HTERT RPE-1 (cell line): Measurements from ENCODE around the gene CADPS2.

Experiments used
- in situ Hi-C: fragments of 300-500 bp; cut with MboI; formaldehyde crosslinking; loops from 4 replicates; pipeline ENCODE4 v1.14.3; 2020; ENCODE audit warnings: low sequenced_read_pairs

The CADPS2 gene

DNA sequence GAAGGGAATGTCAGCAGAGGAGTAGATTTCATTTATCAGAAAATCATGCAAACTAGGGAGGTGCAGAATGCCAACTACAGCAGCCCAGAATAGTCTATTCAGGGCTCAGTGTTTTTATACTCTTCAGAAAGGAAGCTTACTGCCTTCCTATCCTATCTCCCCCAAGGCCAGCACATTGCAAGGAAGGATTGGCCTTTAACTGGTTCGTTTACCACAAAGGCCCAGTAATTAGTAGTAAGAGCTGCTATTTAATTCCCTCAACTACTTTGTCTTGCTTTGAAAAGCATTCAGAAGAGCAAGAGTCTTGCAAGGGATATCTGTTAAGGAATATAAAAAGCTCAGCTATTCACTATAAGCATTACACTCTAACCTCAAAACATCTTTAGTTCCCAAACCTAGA is 97.1 kb downstream of the CADPS2 start:
- in situ Hi-C loops: no loop called here

DNA sequence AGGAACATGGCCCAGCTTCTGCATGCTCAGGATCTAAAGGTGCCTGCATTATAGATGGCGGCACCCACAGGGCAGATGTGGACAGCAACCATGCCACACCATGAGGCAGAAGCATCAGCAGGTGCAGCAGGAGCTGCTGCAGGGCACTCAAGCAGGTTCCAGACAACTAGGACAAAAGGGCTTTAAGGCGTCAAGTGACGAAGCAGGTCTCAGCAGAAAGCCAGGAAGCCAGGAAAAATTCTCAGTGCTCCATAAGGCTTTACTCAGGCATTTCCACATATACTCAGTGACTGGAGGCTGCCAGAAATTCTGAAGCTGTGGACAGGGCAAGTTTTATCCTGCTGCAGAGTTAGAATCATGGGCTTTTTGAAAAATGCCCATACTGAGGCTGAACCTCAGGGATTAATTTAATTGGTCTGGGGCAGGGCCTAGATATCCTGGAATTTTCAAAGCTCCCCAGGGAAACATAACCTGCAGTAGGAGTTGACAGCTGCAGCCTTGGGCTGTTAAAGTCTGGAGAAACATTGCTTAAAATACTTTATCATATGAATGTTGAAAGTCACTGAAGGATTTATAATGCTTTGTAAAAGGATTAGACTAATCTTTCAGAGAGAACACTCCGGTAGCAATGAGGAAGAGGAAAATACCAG is 115.4 kb downstream of the CADPS2 start:
- in situ Hi-C loops: no loop called here

DNA sequence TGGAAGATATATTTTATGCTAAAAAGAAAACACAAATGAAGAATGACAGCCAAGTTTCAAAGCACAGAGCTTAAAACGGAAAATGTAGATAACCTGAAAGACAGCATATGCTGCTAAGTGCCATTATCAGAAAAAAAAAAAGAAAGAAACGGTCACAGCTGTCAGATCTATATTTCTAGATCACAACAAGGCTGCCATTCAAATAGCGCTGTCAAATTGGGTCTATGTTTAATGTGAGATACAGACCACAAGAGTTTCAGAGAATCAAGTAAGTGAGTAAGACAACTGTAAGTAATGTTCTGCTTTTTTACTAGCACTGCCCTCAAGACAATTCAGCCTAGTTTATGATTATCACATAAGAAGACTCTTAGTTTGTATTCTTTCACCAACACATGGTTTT is 117.4 kb downstream of the CADPS2 start:
- in situ Hi-C loops: no loop called here

DNA sequence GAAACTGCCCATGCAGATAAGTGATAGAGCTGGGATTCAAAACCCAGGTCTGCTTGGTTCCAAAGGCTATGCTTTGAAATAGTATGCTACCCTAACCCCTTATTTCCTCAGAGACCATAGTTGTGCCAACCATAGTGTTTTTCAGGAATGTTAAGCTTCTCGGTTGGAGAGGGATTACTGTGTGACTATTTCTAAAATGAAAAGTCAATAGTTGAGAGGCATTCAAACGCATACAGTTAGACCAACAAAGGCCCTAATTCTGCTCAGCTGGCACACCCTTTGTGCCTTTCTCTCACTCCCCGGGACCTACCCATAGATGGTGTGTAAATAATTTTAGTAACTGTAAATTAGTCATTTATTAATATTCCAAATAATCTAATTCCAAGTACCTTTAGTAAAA is 118.9 kb downstream of the CADPS2 start:
- in situ Hi-C loops: no loop called here

DNA sequence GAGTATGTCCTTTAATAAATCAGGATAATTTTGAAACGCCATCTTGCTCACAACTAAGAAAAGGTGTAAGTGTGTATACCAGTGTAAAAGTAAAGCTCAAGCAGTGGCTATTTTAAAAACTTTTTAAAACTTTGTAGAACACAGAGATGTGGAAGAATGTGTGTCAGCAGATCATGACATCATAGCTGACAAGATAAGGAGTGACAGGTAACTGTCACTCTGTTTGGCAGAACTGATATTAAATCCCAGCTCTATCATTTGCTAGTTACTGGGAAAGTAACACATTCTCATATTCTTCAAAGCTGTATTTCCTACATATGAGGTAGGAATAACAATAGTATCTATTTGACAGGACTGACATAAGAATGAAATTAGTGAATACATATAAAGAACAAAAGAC is 119.7 kb downstream of the CADPS2 start:
- in situ Hi-C loops: no loop called here

DNA sequence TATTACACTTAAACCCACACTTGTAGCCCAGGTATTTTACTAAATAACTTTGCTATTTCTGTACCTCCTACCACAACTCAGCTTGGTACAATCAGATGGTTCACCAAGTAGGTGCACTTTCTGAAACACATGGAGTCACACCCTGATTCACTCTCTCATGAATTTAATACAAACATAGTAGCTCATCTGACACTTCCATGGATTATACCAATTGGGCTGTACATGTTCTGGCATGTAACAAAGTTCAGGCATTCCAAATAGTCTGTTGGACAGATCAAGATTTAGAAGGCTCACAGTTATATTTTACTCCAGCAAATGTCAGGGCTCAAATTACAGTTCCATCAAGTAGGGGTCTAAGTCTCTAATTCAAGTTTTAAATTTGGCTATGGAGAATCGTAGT is 121.4 kb downstream of the CADPS2 start:
- in situ Hi-C loops: no loop called here

DNA sequence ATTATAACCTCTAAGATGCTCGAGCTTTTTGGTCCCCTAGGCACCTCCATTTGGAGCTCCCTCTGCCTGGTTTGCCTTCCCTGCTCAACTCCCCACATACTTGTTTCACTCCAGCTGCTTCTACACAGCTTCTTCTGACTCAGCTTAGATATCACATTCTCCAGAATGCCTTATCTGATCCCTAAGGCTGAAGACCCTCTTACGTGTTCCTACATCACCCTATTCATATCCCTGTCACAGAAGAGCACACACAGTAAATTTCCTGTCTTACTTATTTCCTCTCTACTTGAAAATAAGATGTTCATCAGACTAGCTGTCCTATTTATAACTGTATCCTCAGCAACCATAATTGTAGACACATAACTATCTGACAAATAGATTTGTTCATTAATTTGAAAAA is 122.2 kb downstream of the CADPS2 start:
- in situ Hi-C loops: no loop called here

DNA sequence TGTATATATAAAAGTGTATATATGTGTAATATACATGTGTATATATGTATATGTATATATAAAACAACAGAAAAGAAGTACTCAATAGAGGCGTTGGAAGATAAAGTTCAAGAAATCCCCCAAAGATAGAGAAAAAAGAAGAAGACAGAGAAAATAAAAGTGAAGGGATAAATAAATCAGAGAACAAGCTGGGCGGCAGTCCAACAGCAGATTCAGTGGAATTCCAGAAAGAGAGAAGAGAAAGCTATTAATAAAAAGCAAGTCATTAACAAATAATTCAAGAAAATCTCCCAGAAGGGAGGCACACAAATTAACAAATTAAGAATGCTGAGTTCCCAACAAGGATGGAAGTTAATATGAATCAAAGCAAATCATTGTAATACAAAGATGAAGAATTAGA is 124.2 kb downstream of the CADPS2 start:
- in situ Hi-C loops: no loop called here

DNA sequence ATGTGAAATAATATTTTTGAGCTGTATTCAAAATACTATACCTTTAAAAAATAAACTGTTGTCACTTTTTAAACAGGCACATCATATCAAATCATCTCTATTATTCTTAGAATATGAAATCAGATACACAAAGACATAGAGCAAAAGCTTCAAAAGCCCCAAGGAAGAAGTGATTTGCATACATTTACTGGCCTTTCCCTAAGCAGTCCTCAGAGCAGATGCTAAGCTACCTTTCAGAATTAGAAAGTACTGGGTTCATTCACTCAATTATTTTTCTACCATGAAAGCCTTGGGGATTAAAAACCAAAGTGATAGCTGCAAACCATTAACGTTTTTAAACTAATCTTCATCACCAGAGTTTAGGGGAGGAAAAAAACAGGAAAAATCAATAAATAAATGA is 127.8 kb downstream of the CADPS2 start:
- in situ Hi-C loops: no loop called here

DNA sequence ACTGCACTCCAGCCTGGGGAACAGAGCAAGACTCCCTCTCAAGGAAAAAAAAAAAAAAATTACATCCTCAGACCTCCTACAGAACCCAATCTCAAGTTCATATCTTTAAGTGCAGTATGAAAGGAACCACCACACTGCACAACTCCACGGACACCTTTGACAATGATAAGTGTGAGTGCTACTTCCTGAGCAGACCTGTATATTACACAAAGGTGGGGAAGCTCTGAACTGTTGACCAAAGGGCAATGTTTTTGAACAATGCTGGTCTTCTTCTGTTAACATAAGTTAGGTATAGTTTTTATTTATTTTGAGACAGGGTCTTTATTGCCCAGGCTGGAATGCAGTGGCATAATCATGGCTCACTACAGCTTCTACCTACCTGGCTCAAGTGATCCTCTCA is 129.4 kb downstream of the CADPS2 start:
- in situ Hi-C loops: no loop called here

DNA sequence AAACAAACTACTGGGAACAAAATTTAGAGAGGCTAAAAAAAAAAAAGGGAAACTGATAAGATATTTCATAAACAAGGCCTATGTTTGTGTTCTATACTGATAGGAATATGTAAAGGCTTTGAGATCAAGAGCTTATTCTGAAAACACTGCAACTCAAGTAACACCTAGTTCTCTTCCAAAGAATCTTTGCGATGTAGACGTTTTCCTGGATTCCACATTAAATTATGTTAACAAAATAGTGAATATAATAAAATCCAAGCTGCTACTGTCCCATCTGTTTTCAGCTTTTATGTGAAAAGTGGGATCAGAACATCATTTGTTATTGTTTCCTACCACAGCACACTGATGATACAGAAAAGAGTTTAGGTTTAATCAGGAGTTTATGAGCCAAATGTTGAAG is 130.6 kb downstream of the CADPS2 start:
- in situ Hi-C loops: no loop called here

DNA sequence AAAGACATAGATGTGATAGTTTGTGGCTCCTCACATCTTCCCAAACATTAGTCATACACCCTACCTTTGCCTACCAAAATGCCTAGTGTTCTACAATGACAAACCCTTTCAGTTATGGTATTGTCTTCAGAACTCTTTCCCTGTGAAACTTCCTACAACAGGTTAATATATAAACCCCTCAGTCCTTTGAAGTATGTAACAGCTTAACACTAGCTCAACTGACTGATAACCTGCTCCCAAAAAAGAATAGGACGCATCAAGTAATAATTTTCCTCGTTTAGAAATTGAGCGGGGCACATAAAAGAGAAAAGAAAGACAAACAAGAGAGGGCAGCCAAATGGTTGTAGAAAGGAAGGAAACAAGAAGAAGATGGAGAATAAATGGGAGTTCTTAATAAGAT is 133.7 kb downstream of the CADPS2 start:
- in situ Hi-C loops: no loop called here

DNA sequence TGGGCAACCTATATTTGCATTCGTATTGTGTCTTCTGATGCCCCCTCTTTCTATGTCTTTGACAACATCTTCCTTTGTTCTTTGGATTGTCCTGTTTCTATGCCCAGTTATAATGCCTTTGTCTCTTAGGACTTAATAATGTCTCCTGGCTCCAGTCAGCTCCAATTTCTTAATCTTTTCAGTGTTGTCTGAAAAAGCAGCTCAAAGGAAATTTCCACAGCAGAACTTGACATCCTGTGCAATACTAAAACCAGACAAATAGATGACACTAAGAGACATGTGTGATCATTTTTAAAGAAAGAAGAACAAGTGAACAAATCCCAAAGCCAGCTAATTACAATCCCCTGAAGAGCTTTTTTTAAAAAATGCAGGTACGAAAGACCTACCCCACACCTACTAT is 135.9 kb downstream of the CADPS2 start:
- in situ Hi-C loops: no loop called here

DNA sequence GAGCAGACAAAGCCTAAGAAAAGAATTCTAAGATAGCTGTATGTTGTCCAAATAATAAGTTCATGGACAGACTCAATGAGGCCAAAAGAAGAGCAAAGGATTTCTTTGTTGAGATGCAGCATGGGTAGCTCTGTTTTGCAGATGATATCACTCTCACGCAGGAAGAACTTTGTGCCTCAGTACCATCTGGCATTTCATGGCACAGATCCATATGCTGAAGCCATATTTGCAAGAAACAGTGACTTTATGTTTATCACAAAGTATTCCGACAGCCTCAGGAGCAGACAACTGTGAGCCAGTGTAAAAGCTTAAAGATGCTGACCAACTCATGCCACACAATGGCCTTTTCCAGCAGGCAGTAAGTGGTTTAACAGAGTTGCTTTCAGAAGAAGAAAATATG is 138.1 kb downstream of the CADPS2 start:
- in situ Hi-C loops: no loop called here

DNA sequence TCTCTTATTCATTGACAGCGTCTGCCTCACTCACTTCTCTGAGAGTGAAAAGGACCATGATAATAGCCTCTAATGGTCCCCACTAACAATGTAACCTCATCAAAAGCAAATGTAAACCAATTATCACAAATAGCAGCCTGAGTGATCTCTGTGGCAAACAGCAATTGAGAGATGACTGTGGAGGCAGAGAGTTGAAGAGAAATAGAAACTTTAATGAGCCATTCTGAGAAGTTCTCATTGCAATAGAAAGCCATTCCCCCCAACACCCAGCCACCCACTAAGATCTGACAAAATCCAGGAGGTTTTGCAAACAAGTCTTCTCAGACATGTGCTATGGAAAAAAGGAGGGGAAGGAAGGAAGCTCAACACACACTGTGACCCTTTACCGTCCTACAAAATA is 139.3 kb downstream of the CADPS2 start:
- in situ Hi-C loops: no loop called here

DNA sequence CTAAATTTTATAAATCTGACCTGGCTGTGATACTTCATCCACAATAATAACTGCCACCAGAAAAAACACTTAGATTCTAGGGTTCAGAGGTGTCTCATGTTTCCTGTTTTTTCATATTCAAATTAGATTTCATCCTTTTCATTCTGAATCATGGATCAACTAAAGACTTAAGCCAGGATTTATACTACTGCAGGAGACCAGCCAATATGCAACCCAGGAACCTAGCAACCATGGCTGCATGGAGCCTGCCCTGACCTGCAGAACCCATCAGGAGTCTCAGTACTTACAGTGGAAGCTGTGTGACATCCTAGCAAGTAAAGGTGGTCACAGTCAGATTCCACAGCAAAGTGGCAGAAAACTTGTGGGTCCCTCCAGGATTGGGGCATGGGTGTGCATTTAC is 143.0 kb downstream of the CADPS2 start:
- in situ Hi-C loops: no loop called here

DNA sequence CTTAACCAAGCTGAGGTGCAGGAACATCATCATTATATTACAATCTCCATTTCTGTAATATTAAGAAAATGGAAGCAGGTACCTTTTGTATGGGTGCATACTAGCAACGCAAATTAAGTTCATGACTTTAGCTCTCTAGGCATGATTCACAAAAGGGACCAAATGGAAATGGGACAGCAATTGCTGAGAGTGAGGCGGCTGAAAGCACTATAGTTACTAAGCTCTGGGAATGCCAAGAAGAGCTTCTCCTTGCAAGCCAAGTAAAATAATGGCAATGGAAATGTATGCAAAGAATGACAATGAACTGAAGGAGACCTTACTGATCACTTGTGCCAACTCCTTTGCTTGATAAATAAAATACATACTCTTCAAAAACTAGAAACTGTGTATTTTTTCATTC is 147.3 kb downstream of the CADPS2 start:
- in situ Hi-C loops: no loop called here

DNA sequence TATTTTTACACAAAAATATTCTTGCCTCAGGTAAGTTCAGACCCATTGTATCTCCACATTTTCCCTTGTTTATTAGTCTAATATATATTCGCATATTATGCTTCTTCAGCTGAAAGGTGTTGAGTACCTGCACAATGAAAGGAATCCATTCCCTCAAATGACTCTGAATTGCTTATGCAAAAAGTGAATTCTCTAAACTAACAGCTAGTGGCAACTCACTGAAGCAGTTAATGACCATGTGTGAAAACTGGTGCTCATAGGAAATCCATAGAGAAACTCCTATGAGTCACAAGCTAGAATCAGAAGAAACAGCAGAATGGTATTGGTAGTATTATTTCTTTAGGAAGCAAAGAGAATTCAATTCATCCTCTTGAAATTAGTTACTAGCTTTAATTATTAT is 150.1 kb downstream of the CADPS2 start:
- in situ Hi-C loops: no loop called here

DNA sequence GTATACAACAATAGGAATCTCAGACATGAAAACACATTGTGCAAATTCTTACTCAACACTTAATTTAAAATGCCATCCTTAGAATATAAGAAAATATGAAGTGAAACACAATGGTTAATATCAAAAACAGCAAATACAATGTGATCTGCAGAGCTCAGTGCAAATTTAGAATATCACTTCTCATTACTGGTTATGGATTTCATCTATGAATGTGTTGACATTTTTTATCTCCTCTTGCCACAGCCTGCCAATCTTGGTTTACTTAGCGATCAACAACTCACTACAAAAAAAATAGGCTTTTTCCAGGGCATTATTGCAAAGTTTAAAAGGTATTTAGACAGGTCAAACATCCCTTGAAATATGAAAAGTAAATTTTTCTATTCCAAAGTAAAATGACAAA is 158.5 kb downstream of the CADPS2 start:
- in situ Hi-C loops: no loop called here

DNA sequence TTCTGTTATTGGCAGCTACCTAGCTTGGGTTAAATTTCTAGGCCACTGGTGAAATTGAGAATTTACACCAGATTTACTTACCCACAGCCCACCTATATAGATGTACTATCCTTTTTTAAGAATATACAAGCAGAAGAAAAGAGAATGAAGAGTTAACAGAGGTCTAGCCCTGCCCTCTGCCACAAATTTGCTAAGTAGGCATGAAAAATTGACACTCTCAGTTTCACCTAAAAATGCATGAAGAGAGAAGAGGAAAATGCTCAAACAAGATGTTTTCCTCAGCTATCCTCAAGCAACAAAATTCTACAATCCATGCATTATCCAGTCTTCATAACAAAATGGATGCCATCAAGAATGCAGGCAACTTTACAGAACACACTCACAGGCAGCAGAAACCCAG is 158.9 kb downstream of the CADPS2 start:
- in situ Hi-C loops: no loop called here

DNA sequence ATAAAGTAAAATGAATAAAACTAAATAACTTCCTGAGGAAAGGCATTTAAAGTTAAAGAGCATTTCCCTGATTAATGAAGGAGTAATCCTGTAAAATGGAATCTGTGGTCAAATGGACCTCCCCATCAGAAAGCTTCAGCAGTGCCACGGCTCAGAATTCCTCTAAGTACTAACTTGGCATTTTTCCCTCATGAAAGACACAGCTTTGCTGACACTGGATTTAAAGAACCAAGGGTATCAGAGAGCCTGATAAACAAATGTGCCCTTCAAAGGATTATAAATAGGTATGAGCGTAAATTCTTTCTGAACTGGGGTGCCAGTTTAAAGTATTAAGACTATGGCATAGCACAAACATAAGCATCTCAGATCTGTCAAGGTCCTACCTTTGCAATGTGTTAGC is 159.4 kb downstream of the CADPS2 start:
- in situ Hi-C loops: no loop called here

DNA sequence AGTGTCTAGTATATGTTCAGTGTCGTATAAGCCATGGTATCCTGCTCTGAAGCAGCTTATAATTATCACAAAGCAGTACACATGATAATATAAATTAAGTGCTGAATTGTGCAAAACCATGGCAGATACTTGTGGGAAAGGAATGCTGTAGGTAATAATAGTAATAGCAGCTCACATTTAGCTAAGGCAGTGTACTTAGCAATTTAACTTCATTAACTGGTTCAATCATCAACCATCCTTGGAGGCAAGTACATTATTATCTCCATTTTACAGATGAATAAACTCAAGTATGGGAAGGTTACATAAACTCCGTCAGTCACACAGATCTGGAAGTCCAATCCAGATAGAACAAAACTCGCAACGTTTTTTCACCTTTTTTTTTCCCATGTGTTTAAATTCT is 161.9 kb downstream of the CADPS2 start:
- in situ Hi-C loops: no loop called here

DNA sequence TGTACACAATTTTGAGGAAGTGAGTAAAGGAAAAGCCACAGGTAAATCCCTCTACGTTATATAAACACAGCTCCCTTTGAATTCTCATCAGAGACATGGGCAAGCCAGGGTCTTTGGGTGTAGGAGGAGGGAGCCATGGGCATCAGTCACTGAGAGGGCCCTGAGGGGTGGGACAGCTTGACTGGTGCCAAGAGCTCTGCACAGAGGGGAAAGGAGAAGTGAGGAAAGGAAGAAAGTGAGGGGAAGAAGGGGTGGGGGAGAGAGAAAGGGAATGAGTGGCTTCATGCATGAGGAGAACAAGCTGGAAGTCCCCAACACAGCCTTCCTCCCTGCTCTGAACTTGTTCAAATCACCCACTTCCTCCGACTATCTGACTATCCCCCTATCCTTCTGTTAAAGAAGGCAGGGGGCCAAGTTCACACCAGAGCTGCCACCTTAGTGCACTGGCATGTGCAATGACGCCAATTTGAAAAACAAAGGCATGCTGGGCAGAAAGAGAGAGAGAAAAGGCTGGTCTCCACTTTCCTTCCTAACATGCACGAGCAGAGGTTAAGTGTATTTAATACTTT is 167.2 kb downstream of the CADPS2 start:
- in situ Hi-C loops: no loop called here
